ENCODE results near the gene MLN.
A peak's percentile ranks its signal among the peaks of the same experiment; 100 is the strongest.

The MLN gene

DNA sequence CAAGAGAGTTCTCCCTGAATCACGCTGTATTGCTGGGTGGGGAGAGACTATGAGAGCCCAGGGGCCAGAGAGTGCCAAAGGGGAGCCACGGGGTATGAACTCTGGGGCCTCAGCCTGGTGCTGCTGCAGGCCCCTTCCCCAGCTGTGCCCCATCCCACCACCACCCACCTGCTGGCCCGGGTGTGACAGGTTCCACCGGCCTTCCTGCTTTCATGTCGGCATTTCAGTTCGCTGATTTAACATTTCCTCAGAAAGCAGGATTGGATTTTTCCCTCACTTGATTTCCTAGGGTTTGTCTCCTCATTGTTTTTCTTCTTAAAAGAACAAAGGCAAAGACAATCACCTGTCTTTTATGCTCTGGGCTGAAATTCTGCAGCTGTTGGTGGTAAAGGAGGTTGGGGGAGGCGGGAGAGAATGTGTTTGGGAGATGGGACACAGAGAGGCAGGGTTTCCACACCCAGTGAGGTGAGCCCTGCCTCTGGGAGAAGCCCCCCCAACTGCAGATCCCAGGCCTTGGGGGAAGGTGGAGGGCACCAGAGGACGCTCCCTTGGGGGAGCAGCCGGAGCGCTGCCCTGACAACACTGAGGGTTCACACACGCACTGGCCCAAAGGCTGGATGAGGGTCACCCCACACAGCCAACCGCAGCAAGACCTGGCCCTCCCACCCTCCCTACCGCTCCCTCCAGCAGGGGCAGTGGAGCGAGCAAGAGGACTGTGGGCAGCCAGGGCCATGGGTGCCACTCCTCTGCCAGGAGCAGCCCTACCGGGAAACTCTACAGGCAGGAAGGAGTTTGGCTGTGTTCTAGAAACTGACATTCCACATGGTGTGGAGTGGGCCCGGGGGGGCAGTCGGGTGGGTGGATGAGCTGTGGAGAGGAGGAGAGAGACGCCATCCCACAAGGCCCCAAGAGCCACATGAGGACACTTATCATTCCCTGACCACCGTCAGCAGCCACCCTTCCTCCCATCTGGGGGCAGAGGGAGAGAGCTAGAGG, 10.5 kb upstream of the MLN start:
- no peak for DNase-seq (ENCODE audit: low spot score)

DNA sequence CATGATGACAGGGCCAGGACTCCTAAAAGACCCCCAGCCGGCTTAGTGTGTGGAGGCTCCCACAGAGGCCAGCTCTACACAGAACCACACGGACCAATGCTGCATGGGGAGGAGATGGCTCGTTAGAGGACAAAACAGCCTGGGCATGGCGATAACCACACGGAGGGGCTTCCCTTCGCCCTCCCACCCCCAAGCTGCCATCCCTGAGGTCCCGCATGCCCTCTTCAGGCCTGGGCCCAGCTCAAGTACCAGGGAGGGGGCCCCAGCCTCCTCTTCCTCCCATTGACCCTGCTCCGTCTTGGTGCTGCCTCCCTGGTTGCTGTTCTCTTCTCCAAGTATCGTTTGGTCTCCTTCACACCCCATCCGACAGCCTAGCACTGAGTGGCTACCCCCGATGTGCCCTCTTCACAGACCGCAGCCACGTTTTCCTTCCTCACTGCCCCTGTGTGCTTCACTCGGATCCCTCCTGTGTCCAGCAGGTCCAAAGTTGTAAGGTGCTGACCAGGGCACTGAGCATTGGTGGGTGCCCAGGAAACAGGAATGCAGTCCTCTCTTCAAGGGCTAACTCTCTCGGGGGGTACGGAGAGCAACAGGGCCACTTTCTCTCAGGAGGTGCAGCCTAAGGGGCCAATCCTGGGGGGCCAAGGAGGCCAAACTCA, 9.6 kb upstream of the MLN start:
- DNase-seq (ENCODE audit: low spot score), result no peak

DNA sequence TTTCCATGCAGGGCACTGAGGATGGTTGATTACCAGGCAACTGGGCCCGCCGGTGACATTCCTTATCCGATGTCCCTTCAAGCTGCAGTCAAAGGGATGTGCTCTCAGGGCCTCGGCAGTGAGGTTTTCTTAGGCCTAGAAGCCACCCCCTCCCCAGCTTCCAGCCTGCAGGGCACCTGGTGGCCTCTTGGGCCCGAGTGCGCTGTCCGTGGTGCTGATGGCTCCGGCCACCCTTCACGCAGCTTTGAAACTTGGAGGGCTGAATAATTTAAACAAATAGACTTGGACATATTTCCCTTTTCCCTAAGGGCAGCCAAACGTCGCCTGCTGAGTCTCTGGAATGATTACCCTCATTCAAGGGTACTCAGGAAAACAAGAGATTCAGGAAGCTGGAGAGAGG, 8.9 kb upstream of the MLN start:
- DNase-seq (ENCODE audit: low spot score), result peak; percentile 81

DNA sequence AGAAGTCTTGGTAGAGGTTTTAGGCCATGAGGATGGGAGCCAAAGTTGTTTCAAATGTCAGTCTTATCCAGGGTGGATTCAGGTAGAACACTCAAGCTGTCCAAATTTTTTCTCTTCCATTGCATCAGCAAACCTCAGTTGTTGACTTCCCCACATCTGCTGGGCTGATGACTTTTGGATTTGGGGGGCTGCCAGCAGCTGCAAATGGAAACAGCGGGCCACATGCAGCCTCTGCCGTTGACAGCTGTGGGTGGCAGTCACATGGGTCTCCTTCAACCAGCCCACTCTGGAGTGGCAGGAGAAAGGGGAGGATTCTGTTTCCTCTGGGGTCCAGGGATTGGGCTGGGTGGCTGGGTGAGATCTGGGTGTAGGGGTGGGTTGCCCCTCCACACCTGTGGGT, 5.8 kb upstream of the MLN start:
- DNase-seq (ENCODE audit: low spot score), result no peak

DNA sequence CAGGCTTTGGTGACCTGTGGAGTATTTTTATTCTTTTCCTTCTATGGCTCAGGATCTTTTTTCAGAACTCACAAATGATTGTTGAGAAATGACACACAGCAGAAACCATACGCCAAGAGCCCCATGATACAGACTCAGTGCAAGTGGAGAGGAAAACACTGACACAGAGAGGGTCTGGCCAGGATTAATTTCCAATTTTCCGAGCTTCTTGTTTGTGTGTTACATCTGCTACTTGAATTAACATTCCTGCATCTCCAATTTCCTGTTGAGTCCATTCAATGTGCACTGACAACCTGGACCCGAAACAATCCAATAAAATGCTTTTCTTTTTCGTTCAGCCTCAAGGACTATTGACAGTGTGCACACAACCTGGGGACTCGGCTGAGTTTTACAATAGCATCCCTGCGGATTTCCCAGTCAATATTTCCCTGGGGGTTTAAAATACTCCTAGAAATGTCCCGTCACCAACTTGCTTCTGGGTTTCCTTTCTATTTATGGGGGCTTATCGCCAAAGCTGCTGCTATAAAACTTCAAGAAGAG, 4.9 kb upstream of the MLN start:
- no peak for DNase-seq (ENCODE audit: low spot score)

DNA sequence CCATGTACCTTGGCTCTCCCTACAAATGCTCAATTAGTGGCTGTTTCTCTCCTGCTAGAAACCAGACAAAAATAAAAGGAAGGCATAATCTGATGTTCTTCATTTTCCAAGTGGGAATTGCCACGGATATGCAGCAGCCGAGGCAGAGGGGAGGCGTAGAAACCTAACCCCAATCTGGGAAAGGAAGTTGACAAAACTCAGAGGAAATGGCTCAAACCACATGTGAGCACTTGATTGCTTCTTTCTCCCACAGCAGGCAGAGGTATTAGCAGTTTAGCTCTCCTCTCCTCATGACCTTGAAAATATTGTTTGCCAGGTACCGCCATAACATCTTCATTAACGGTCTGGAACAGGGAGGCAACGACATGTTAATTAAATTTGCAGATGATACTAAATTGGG, 3.8 kb upstream of the MLN start:
- DNase-seq (ENCODE audit: low spot score), result no peak

DNA sequence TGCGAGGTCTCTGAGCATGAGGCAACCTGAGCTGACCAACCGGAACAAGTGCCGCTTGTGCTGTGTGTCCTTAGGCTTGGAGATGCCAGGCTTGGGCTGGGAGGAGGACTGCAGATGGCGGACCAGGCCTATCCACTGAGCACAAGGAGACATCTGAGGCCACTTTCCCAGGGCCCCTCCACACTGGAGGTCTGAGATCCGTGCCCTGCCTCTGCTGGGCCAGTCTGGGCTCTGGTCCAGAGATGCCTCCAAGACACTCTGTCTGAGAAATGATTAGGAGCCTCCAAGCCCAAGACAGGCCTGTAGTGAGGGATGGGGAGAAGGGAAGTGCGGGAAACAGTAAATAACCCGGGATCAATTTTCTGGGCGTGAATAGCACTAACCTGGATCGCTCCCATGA, 3.0 kb upstream of the MLN start:
- no peak for DNase-seq (ENCODE audit: low spot score)

DNA sequence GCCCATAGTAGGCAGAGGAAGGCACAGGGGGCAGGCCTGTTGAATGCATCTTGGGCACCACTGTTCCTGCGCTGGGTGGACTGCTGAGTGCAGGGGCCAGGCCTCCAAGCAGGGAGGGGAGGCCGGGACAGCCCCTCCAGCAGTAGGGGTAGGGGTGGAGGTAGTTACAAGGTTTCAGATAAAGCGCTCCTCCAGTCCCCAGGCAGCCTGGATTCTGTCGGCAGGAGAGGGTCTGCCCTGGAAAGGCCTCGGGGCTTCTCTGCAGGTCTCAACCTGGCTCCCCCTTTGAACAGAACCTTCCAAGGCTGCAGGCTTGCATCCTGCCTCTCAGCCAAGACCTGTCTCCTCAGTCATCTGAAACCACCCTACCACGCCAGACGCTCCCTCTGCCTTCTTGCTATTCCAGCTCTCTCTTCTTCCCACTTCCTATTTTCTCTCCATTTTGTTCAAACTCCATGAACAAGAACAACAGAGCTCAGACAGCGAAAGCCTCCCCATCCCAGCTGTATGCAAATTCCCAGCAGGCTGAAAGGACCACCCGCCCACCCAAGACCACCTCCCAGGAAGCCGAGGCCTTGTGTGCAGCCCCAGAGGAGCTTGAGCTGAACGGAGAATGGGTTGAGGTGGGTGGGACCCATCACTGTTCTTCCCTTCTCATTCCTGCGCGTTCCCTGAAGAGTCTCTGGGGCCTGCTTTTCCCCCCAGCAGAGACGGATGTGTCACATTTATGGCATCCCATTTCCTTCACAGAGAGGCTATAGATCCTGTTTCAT, 1.4 kb downstream of the MLN start:
- no peak for DNase-seq (ENCODE audit: low spot score)

DNA sequence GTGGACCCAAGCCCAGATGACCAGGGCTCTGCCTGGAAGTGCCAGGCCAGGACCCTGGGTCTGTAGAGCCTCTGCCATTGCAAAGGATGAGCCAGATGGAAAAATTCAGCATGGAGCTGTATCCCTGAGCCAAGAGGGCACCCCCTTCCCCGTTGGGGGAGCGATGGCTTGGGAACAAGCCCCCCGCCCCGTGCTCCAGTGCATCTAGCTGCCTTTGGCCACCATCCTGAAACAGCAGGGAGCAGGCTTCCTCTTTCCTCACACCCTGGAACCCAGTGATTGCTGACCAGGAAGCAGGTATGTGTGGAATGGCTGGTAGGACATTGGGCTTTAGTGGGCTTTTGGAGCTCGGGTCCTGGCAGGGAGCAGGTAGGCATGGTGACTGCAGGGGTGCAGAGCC, 2.2 kb downstream of the MLN start:
- DNase-seq (ENCODE audit: low spot score), result no peak

DNA sequence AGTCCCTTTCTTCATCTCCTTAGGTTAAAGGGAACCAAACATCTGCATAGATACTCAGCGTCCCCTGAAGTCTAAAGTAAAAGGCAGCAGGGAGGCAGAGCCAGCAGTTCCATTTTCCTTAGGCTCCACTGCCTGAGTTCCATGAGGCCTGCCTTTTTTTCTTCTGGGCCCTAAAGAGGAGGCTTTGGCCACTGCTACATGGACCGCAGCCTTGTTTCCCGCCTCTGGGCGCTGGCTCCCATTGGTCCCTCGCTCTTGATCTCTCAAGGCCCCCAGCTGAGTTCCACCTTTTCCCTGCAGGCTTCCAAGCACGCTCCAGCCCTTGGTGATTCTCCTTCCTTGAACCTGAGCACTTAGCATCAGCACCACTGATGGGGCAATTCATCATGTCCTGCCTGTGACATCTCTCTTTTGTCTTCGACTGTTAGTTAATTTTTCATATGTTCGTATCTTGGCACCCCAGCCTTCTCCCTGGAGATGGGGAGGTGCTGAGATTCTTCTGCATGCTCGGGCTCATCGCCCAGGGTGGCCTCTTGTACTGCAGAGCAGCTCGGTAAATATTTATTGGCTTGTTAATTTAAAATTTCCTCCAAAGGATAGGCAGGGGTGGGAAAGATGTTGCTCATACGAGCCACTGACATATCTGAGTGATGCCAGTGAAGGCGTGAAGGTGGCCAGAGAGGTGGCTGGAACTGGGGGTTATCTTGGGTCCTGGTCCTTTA, 3.4 kb downstream of the MLN start:
- DNase-seq (ENCODE audit: low spot score), result no peak

DNA sequence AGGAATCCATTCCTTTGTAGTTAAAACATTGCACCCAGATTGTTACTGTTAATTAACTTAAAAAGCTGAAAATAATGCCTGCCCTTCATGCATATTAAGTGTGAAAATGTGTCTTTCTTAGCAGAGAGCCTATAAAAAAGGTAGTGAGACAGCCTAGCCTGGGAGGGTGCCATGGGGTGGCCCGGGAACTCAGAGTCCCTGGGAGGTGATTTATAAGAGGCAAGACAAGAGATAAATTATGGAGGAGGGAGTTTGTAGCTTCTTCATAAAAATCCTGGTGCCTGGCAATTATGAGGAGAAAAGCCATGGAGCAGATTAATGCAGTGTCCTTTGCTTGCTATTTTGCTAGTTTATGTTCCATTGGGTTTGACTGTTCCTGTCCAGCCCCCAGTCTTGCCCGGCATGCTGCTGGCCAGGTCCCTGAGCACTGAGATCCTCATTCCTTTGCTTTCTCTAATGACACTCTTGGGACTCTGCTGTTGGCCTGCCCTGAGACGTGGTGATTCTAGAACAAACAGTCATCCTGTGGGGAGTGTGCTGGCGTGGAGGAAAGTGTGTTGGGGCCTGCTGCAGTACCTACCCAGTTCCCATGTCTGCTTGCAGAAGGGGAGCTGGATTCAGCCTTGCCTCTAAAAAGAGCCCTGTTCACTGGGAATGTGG, 4.2 kb downstream of the MLN start:
- DNase-seq (ENCODE audit: low spot score), result peak; percentile 56

DNA sequence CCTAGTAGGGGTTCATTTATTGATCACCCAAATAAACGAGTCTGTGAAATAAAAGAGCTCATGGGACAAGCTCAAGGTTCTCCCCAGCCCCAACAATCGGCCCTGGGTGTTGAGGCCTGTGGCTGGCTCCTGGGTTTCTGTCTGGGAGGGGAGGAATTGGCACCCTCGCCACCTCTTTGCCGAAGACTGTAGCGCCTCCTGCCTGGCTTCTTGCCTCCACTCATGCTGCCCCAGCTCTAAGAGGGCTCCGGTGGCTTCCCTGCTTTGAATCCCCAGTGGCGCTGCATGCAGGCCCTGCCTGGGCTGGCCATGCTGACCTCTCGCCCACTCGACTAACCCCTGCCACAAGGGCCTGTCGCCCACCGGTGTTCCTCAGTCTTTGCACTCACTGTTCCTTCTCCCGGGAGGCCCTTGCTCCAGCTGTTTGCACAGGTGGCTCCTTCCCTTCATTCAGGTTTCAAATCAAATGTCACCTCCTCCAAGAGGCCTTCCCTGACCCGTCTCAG, 5.4 kb downstream of the MLN start:
- DNase-seq (ENCODE audit: low spot score), result no peak

DNA sequence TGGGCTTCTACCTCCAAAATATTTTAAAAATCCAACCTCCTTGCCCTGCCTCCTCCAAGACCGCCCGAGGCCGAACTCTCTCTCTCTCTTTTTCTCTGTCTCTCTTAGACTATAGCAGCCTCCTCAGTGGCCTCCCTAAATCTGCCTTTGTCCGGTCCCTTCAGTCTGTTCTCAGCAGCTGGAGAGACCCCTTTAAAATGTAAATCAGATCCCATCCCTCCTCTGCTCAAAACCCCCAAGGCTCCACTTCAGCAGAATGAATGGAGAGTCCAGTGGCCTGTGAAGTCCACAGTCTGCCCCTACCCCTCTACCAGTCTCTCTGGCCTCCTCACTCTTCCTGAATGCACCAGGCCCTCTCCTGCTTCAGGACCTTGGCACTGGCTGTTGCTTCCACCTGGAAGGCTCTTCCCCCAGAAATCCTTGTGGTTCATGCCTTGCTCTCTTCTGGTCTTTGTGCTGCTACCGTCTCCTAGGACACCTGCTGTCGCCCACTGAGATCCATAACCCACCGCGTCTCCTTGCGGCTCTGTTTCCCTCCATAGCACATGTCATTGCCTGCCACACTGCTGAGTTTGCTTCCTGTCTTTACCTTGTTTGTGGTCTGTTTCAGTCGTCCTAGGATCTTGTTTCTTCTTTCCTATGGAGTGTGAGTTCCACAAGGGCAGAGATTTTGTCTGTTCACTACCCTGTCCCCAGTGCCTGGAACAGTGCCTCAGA, 6.0 kb downstream of the MLN start:
- DNase-seq (ENCODE audit: low spot score), result no peak

DNA sequence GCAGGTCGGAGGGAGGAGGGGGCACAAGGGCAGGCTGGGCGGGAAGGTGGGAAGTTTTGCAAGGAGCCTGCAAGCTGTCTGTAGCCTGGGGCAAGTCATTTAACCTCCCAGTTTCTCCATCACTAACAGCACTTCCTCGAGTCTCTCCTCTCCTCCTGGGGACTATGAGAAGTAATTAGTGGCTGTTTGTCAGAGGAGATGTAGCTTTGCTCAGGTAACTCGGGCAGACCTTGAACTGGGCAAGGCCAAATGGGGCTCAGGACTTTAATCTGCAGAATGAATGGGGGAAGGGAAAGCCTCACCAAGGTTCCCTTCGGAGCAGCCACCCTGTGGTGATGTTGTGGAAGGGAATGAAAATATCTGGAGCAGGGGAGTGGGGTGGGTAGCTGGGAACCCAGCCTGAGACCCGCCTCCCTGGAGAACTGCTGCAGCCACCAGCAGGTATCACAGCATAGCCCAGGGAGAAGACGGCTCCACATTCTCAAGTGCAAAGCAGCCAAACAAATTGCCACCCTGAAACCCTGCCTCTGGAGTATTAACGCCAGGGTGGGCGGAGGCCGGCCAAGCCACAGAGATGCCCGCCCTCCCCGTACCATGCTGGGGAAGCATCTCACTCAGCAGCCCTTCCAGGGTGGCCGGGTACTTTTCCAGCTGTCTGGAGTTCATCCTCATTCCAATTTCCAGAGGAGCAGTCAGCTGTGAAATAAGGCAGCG, 8.7 kb downstream of the MLN start:
- DNase-seq (ENCODE audit: low spot score), result peak; percentile 33

DNA sequence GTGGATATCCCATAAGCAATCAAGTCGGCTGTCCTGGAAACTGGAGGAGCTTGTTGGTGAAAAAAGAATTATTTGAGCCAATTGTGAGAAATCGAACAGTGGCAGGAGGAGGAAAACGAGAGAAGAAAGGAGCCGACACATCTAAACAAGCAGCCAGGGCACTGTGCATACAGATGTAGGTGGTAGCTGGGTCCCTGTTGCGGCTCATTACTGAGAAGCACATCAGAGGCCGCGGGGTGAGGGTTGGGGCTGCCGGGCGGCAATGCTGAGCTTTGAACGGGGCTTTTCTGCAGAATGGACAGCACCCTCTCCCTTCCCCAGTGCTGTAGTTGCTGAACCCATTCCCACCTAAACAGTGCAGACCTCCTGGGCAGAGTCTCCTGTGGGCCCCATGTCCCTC, 10.8 kb downstream of the MLN start:
- DNase-seq (ENCODE audit: low spot score), result no peak

DNA sequence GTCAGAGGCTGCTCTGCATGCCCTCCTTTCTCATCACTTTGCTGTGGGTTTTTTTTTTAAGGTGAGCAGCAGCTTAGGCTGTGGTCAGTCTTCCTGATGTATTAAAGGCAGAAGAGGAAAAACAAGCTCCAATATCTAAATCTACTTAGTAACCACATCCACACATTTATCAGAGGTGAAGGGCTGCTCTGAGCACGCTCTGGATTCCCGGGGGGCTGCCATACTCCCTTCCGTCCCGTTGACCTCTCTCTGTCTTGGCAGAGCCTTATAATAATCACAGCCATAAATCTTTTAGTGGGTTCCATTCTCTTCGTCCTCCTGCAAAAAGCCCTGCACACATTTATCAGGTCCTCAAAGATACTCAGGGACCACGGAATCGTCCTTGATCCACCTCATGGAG, 12.2 kb downstream of the MLN start:
- DNase-seq (ENCODE audit: low spot score), result no peak

DNA sequence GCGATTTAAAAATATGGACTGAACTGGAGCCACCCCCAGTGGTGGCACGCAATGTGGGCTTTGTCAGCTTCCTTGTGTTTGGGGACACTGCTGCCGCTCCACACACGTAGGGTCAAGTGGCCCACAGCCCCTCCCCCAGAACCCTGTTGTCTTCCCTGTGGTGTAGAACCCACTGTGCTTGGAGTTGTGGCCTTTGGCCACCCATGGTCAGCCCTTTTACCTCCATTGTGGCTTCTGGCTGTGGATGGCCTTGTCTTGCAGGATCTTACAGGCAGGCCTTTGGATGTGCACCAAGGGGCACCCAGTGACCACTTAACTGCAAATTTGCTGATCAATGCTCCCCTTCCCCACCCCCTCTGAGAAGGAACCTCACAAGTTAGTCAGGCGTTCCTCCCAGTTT, 12.9 kb downstream of the MLN start:
- DNase-seq (ENCODE audit: low spot score), result no peak

DNA sequence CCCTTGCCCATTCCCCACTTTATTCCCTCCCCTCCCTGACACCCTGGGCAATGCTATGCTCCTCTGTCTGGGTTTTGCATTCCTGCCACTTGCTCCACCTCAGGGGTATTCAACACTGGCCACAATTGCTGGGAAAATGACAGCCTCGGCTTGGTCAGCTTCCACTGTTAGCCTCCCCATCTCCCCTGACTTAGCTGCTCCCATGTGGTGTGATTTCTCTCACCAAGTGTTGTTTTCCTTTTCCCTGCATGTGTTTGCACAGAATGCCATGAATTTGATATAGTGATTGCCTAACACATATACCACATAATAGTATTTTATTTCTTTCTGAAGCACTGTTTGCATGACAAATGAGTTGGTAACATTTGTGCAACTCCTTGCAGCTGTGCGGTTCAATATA, 13.4 kb downstream of the MLN start:
- no peak for DNase-seq (ENCODE audit: low spot score)

DNA sequence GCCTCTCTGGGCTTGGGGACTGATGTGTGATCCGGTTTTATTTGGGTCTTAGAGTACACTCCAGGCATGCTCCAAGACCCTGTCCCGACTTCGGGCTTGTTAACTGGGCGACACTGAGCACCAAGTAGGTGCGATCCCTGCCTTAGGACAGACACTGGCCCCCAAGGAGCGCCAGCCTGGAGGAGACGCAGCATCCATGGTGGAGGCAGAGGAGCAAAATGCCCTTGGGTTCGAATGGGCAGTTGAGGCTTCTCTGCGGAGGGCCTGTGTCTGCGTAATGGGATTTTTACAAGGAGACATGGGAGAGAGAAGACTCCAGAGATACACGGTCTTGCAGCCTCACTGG, 14.3 kb downstream of the MLN start:
- DNase-seq (ENCODE audit: low spot score), result no peak

Measured in GM03348 (cell line).